Left colon (tissue), 2 donors: ENCODE data around the gene TMEM106C. TPM values are rescaled to one million over a fixed set of nuclear protein-coding genes. Genes with fewer than 3 reads are reported as not detected.
A peak's percentile ranks its signal among the peaks of the same experiment; 100 is the strongest.

Experiments
- ATAC-seq: fragments of 200-7000 bp; cut with Tn5 transposase; one replicate; pipeline ENCODE4 v1.9.1; 2020; ENCODE audit warnings: mild to moderate bottlenecking, moderate library complexity
- DNase-seq, 2 donors: peaks; one replicate each; pipeline ENCODE4 v3.0.0-alpha.2; 2020
- intact Hi-C, 2 donors: fragments of 100-400 bp; cut with DNase I in 1 of 2; cut with micrococcal nuclease in 1 of 2; formaldehyde crosslinking; loops; one replicate each; pipeline versions ENCODE4 v1.11.2 to v1.14.0; 2022; cut with DNase I, micrococcal nuclease
- total RNA-seq, 2 donors: library from RNA; stranded (reverse); fragmentation: NEBNext Ultra II Directional; extraction: Animal tissue kit (Norgen Biotek cat#: 25700); gene quantifications; one replicate each; pipeline ENCODE4 v1.2.1, GENCODE V29; 2021
- donor health status: DM: no; HTN: no; CAD: no.
- donor health status: DM: yes; HTN: yes; CAD: no.

The TMEM106C gene
- total RNA-seq, 2 donors from 2014 or later = 166 to 180 TPM

GRCh38 chr12:48004053-48004941 is 40.9 kb downstream of the TMEM106C start, which contains the start of gene COL2A1:
Gene COL2A1 (minus strand): TSS chr12:48004476. CDS start chr12:48004321, 155 bp downstream.
- DNase-seq = no peak
- peak; percentile 8 for ATAC-seq
- intact Hi-C loops = no loop called here

GRCh38 chr12:48005001-48005749 is 41.8 kb downstream of the TMEM106C start:
- intact Hi-C loops = no loop called here
- no peak for ATAC-seq
- no peak for DNase-seq

- ATAC-seq = no peak
- intact Hi-C loops = no loop called here
Observed at GRCh38 chr12:48005750-48006021, 42.3 kb downstream of the TMEM106C start.

GRCh38 chr12:48007206-48007605 is 43.8 kb downstream of the TMEM106C start:
- intact Hi-C loops = no loop called here
- DNase-seq = no peak
- no peak for ATAC-seq

More at GRCh38 chr12:48005750-48006021, 42.3 kb downstream of the TMEM106C start:
- DNase-seq = no peak

GRCh38 chr12:48008349-48008748 is 45.0 kb downstream of the TMEM106C start:
- intact Hi-C loops = no loop called here
- DNase-seq = no peak
- no peak for ATAC-seq

GRCh38 chr12:48008950-48009349 is 45.6 kb downstream of the TMEM106C start:
- no peak for DNase-seq
- intact Hi-C loops = no loop called here
- ATAC-seq = no peak

GRCh38 chr12:48009471-48009870 is 46.1 kb downstream of the TMEM106C start:
- DNase-seq = no peak
- intact Hi-C loops = no loop called here
- ATAC-seq = no peak

GRCh38 chr12:48010366-48010970 is 47.1 kb downstream of the TMEM106C start:
- ATAC-seq (no peak), DNase-seq (no peak)
- intact Hi-C loops = no loop called here

- DNase-seq = no peak
- intact Hi-C loops = no loop called here
- no peak for ATAC-seq
Observed at GRCh38 chr12:48012070-48012469, 48.7 kb downstream of the TMEM106C start.

GRCh38 chr12:48013287-48013686 is 49.9 kb downstream of the TMEM106C start:
- intact Hi-C loops = no loop called here
- no peak for DNase-seq

GRCh38 chr12:48015129-48015528 is 51.7 kb downstream of the TMEM106C start:
- intact Hi-C loops = no loop called here
- no peak for DNase-seq
- ATAC-seq = no peak

More at GRCh38 chr12:48013287-48013686, 49.9 kb downstream of the TMEM106C start:
- ATAC-seq = no peak

GRCh38 chr12:48015954-48016353 is 52.6 kb downstream of the TMEM106C start:
- DNase-seq (no peak), ATAC-seq (peak; percentile 57)
- intact Hi-C loops = no loop called here

- ATAC-seq = no peak
- intact Hi-C loops = no loop called here
- no peak for DNase-seq
Observed at GRCh38 chr12:48016373-48017020, 53.1 kb downstream of the TMEM106C start.

GRCh38 chr12:48017496-48017895 is 54.1 kb downstream of the TMEM106C start:
- DNase-seq (no peak), ATAC-seq (no peak)
- intact Hi-C loops = no loop called here

GRCh38 chr12:48017921-48018617 is 54.7 kb downstream of the TMEM106C start:
- no peak for DNase-seq
- intact Hi-C loops = no loop called here
- peak; percentile 63 for ATAC-seq
